ENCODE measurements around the gene NTMT2. TPM values are rescaled to one million over a fixed set of nuclear protein-coding genes. Genes with fewer than 3 reads are reported as not detected.

The NTMT2 gene
- total and polyA plus RNA-seq, 2 of the 8 experiments (the other 6 are each of a cell fraction or from before 2014, with no cell fraction given), result 0.38 TPM; not detected in 1

DNA sequence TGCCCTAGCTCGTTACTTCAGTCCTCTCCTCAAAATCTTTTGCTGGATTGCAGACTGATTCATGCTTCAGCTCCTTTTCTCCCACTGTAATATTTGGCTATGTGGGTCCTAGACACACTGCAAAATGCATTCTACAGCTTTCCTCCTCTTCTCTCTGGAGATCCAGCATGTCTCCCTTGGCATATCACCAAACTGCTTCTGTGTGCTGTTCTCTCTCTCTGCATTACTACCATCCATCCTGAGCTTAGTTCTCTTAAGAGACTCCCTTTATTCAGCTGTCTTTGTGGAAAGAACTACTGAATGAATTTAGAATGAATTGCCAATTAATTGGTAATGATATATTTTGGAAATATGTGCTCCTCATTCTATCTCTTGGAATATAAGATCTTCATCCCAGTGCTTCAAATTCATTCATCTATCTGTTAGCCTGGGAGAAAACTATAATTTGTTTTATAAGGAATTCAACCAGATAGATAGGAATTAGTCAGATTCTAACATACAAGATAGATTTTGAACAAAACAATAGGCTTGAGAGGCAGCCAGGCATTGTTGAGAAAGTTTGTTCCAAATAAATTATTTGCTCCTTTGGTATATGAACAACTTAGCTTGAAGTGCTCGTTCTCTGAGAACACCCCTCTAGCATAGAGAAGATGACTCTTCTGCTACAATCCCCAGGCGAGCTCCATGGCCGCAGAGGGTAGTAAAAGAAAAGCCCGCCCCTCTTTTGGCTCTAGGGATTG lies 71.9 kb downstream of the NTMT2 start (continued):
- TF ChIP-seq HDAC6 (IDR thresholded peaks at IDR 0.05; ENCODE audit: low read depth, low read length), result no peak
- no peak for TF ChIP-seq RXRA (IDR thresholded peaks at IDR 0.05; ENCODE audit: insufficient read depth, low read depth, low read length)
- no peak for TF ChIP-seq RBBP5 (IDR thresholded peaks at IDR 0.05; ENCODE audit: borderline replicate concordance, low read depth, low read length)
